NCI-H1930 (cell line): ENCODE data around the gene DBI.
"Not testable (repeated sequence)": the region's sequence is repeated elsewhere in the genome, so short reads cannot be mapped to it uniquely, and the experiment has no call there.

Experiments used
- DNase-seq, 2 experiments: peaks; one replicate each; lab custom pipeline; 2025; lab: John Stamatoyannopoulos, UW

The DBI gene

GRCh38 chr2:119402106-119402505 is 35.3 kb downstream of the DBI start:
- DNase-seq: no peak

GRCh38 chr2:119402645-119403560 is 36.1 kb downstream of the DBI start:
- no peak for DNase-seq

GRCh38 chr2:119403618-119404017 is 36.8 kb downstream of the DBI start:
- not testable (repeated sequence) for DNase-seq

GRCh38 chr2:119405151-119405550 is 38.4 kb downstream of the DBI start:
- DNase-seq: no peak

- peak in 1 of 2 experiments; percentile 22 for DNase-seq
Measured at GRCh38 chr2:119407430-119408220, 40.8 kb downstream of the DBI start.

GRCh38 chr2:119408221-119408619 is 41.4 kb downstream of the DBI start:
- no peak for DNase-seq

- no peak for DNase-seq
Measured at GRCh38 chr2:119409506-119409905, 42.7 kb downstream of the DBI start.

GRCh38 chr2:119414894-119415293 is 48.1 kb downstream of the DBI start:
- DNase-seq: no peak

GRCh38 chr2:119415630-119416029 is 48.9 kb downstream of the DBI start:
- no peak for DNase-seq

GRCh38 chr2:119416299-119416923 is 49.6 kb downstream of the DBI start:
- no peak for DNase-seq

GRCh38 chr2:119417908-119418307 is 51.1 kb downstream of the DBI start:
- DNase-seq: no peak

GRCh38 chr2:119419065-119419464 is 52.3 kb downstream of the DBI start:
- DNase-seq: no peak

GRCh38 chr2:119419803-119420508 is 53.2 kb downstream of the DBI start:
- no peak for DNase-seq

GRCh38 chr2:119421304-119421703 is 54.5 kb downstream of the DBI start:
- no peak for DNase-seq

- no peak for DNase-seq
Measured at GRCh38 chr2:119421741-119422140, 55.0 kb downstream of the DBI start.
